Transverse colon (tissue), 4 donors: ENCODE results near the gene NTNG1. TPM values are rescaled to one million over a fixed set of nuclear protein-coding genes. Genes with fewer than 3 reads are reported as not detected.

Source experiments
- DNase-seq: peaks from one replicate; pipeline ENCODE4 v3.0.0-alpha.2; 2019
- H3K27ac ChIP-seq, 4 donors: fragments of 200-600 bp; sonication (generic); 2 replicates each; pipeline ENCODE4 v1.5.1; 2016 to 2018; ENCODE audit warnings: inconsistent platforms in 4 of 4
- H3K27me3 ChIP-seq: fragments of 200-600 bp; sonication (generic); 2 replicates; pipeline ENCODE4 v1.5.1; 2017; ENCODE audit warnings: inconsistent platforms
- H3K36me3 ChIP-seq, 4 donors: fragments of 200-600 bp; sonication (generic); 2 replicates each; pipeline ENCODE4 v1.5.1; 2017 to 2019; ENCODE audit warnings: inconsistent platforms in 4 of 4
- H3K4me1 ChIP-seq, 4 donors: fragments of 200-600 bp; sonication (generic); 2 replicates each; pipeline ENCODE4 v1.5.1; 2017 to 2020; ENCODE audit warnings: inconsistent platforms in 4 of 4
- H3K4me3 ChIP-seq, 4 donors: fragments of 200-600 bp; sonication (generic); 1 replicate in 1 of 4; 2 replicates in 3 of 4; pipeline versions ENCODE4 v1.5.1 to v1.6.1; 2017 to 2019; ENCODE audit warnings: inconsistent platforms in 4 of 4
- H3K9me3 ChIP-seq, 2 donors: fragments of 200-600 bp; sonication (generic); 2 replicates each; pipeline ENCODE4 v1.5.1; 2017 to 2019; ENCODE audit warnings: inconsistent platforms in 2 of 2
- CTCF ChIP-seq, 5 experiments: fragments of 200-600 bp in 3 of 5; fragments of 450-650 bp in 2 of 5; sonication (generic) in 3 of 5; IDR thresholded peaks; 1 replicate in 2 of 5; 2 replicates in 3 of 5; pipeline ENCODE4 v1.5.1; 2016 to 2017; ENCODE audit warnings: antibody characterized with exemption in 5 of 5, inconsistent platforms in 3 of 5, mild to moderate bottlenecking in 2 of 5, moderate library complexity in 1 of 5
- EP300 ChIP-seq: sonication (generic); formaldehyde crosslinking; IDR thresholded peaks from one replicate; pipeline ENCODE4 v1.6.1; 2017; ENCODE audit warnings: antibody characterized with exemption, low read depth
- POLR2A ChIP-seq: fragments of 450-650 bp; IDR thresholded peaks from one replicate; pipeline ENCODE4 v1.6.1; 2016; ENCODE audit warnings: antibody characterized with exemption, mild to moderate bottlenecking, moderate library complexity
- POLR2AphosphoS5 ChIP-seq, 3 donors: sonication (generic); formaldehyde crosslinking; IDR thresholded peaks; one replicate each; pipeline ENCODE4 v1.6.1; 2016; ENCODE audit warnings: antibody characterized with exemption in 3 of 3
- WGBS, 2 donors: methylation state at CpG; one replicate each; pipeline ENCODE4 v1.1.5; 2018; ENCODE audit warnings: low coverage in 1 of 2; 5-methylcytosine and 5-hydroxymethylcytosine counted together
- in situ Hi-C, 4 donors: fragments of 200-750 bp; cut with MboI; loops; one replicate each; pipeline versions ENCODE4 v1.15.0 to v1.15.1; 2017; ENCODE audit warnings: low sequenced_read_pairs in 3 of 4, low pct_ligation_motif_present in 1 of 4, low pct_unique_long_range_greater_than_20kb in 1 of 4
- intact Hi-C: fragments of 100-400 bp; cut with DNase I; formaldehyde crosslinking; loops from one replicate; pipeline ENCODE4 v1.15.1; 2023; ENCODE audit warnings: low total_unique reads
- total RNA-seq, 4 donors: library from RNA; depleted of rRNA; stranded (reverse); fragments of >200 nt; gene quantifications; one replicate each; pipeline ENCODE4 v1.1.0, GENCODE V29; 2016

NTNG1 gene
- total RNA-seq, 4 donors from 2014 or later, result 1.8 to 6.4 (median 3.5) TPM; not detected in 1

- Histone ChIP-seq H3K9me3 (no peaks in the 10 kb centered on the region), H3K36me3 (no peaks in the 10 kb centered on the region), H3K27me3 (no peaks in the 10 kb centered on the region), H3K4me1 (no peaks in the 10 kb centered on the region), H3K27ac (no peak overlapping the region), H3K4me3 (no peak overlapping the region)
- in situ Hi-C loops, result no loop called here
- no peak for DNase-seq
- WGBS, 2 donors, result 92% methylated on average over 1 of the region's 1 CpG; no CpG with 5 or more reads in 1 of the 2 donors
- intact Hi-C loops, result no loop called here
- TF ChIP-seq EP300 (no peak), CTCF (IDR thresholded peaks at IDR 0.05) (no peak), POLR2AphosphoS5 (IDR thresholded peaks at IDR 0.05) (no peak), POLR2A (no peak)
Observed at GRCh38 chr1:107220036-107220435, 79.2 kb downstream of the NTNG1 start.

- DNase-seq, result no peak
- Histone ChIP-seq H3K9me3 (no peaks in the 10 kb centered on the region), H3K4me1 (no peaks in the 10 kb centered on the region), H3K36me3 (no peaks in the 10 kb centered on the region), H3K27me3 (no peaks in the 10 kb centered on the region), H3K4me3 (no peak overlapping the region), H3K27ac (no peak overlapping the region)
- TF ChIP-seq POLR2AphosphoS5 (IDR thresholded peaks at IDR 0.05), result no peak
- no peak for TF ChIP-seq CTCF (IDR thresholded peaks at IDR 0.05)
- no peak for TF ChIP-seq POLR2A
- TF ChIP-seq EP300, result no peak
- intact Hi-C loops (no loop called here), in situ Hi-C loops (no loop called here)
- WGBS, 2 donors, result 57 to 82% methylated on average over 1 of the region's 1 CpG
Observed at GRCh38 chr1:107225706-107226105, 84.9 kb downstream of the NTNG1 start.

- DNase-seq, result no peak
- Histone ChIP-seq H3K4me1 (no peaks in the 10 kb centered on the region), H3K36me3 (no peaks in the 10 kb centered on the region), H3K27me3 (no peaks in the 10 kb centered on the region), H3K27ac (no peak overlapping the region), H3K4me3 (no peak overlapping the region), H3K9me3 (no peaks in the 10 kb centered on the region)
- intact Hi-C loops, result no loop called here
- 60 to 79% methylated on average over 1 to 4 of the region's 4 CpGs for WGBS, 2 donors
- in situ Hi-C loops, result no loop called here
- TF ChIP-seq POLR2AphosphoS5 (IDR thresholded peaks at IDR 0.05) (no peak), EP300 (no peak)
Observed at GRCh38 chr1:107228704-107229371, 88.0 kb downstream of the NTNG1 start.

GRCh38 chr1:107229711-107230110, 88.9 kb downstream of the NTNG1 start:
- no peaks in the 10 kb centered on the region for H3K36me3 ChIP-seq
- H3K4me1 ChIP-seq, result no peaks in the 10 kb centered on the region
- TF ChIP-seq CTCF (IDR thresholded peaks at IDR 0.05) (no peak), EP300 (no peak), POLR2A (no peak), POLR2AphosphoS5 (IDR thresholded peaks at IDR 0.05) (no peak)
- H3K4me3 ChIP-seq, result no peak overlapping the region
- H3K9me3 ChIP-seq, result no peaks in the 10 kb centered on the region
- 77 to 85% methylated on average over 2 of the region's 2 CpGs for WGBS, 2 donors
- DNase-seq, result no peak
- intact Hi-C loops, result no loop called here
- in situ Hi-C loops, result no loop called here
- H3K27me3 ChIP-seq, result no peaks in the 10 kb centered on the region
- H3K27ac ChIP-seq, result no peak overlapping the region

- no peak overlapping the region for H3K4me3 ChIP-seq
- H3K4me1 ChIP-seq, result no peaks in the 10 kb centered on the region
- no peak overlapping the region for H3K27ac ChIP-seq
- in situ Hi-C loops (no loop called here), intact Hi-C loops (no loop called here)
- H3K9me3 ChIP-seq, result no peaks in the 10 kb centered on the region
- no peak for TF ChIP-seq POLR2AphosphoS5 (IDR thresholded peaks at IDR 0.05)
- TF ChIP-seq POLR2A, result no peak
- no peak for TF ChIP-seq EP300
- no peak for TF ChIP-seq CTCF (IDR thresholded peaks at IDR 0.05)
- no peaks in the 10 kb centered on the region for H3K36me3 ChIP-seq
- no peak for DNase-seq
- WGBS, 2 donors, result 80 to 86% methylated on average over 1 to 2 of the region's 2 CpGs
- no peaks in the 10 kb centered on the region for H3K27me3 ChIP-seq
Observed at GRCh38 chr1:107230121-107230520, 89.3 kb downstream of the NTNG1 start.
